ENCODE measurements around the gene PDE4D.

- TF ChIP-seq, protein P1, sequence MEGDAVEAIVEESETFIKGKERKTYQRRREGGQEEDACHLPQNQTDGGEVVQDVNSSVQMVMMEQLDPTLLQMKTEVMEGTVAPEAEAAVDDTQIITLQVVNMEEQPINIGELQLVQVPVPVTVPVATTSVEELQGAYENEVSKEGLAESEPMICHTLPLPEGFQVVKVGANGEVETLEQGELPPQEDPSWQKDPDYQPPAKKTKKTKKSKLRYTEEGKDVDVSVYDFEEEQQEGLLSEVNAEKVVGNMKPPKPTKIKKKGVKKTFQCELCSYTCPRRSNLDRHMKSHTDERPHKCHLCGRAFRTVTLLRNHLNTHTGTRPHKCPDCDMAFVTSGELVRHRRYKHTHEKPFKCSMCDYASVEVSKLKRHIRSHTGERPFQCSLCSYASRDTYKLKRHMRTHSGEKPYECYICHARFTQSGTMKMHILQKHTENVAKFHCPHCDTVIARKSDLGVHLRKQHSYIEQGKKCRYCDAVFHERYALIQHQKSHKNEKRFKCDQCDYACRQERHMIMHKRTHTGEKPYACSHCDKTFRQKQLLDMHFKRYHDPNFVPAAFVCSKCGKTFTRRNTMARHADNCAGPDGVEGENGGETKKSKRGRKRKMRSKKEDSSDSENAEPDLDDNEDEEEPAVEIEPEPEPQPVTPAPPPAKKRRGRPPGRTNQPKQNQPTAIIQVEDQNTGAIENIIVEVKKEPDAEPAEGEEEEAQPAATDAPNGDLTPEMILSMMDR (conservative IDR thresholded peaks at IDR 0.05 in 1 of 2, IDR thresholded peaks at IDR 0.05 in 1 of 2; ENCODE audit: extremely low read depth in 1 of 2, insufficient read depth in 1 of 2, low read depth in 1 of 2, low read length in 2 of 2), result no peak
- no peak for TF ChIP-seq EZH2 (IDR thresholded peaks at IDR 0.05; ENCODE audit: borderline replicate concordance, low read length)
These were observed 813.6 kb downstream of the PDE4D start for GRCh38 chr5:59079622-59080620.
